Measurements from ENCODE around the gene SUSD1. TPM values are rescaled to one million over a fixed set of nuclear protein-coding genes. Genes with fewer than 3 reads are reported as not detected.
"Not testable (repeated sequence)": the region's sequence is repeated elsewhere in the genome, so short reads cannot be mapped to it uniquely, and the experiment has no call there.

Gene SUSD1
- total and polyA plus RNA-seq, 2 donors, result 6.4 to 9.0 TPM

DNA sequence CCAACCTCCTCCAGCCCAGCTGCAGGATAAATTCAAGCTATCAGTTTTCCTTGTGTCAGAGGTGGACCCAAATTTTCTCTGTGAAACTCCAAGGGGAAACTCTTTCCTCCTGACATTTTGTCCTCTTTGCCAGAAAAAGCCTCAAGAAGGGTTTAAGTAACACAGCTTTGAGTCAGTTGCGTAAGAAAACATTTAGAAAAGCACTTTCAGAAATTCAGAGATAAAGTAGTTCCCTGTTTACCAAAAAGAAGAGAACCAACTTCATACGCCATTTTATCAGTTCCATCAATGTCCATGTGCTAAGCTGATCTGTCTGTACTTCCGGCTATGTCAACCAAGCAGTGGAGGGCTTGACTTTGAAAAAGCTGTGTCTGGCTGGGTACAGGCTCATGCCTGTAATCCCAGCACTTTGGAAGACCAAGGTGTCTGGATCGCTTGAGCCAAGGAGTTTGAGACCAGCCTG, 19.9 kb upstream of the SUSD1 start:
- H3K4me1 ChIP-seq (ENCODE audit: control insufficient read depth in 2 of 2, insufficient read depth in 2 of 2, low read length in 2 of 2), result no peaks in the 10 kb centered on the region
- no peak overlapping the region for H3K4me3 ChIP-seq (ENCODE audit: low read length in 2 of 2)
- peak overlapping the region in 1 of 2 donors; percentile 22 for H3K27ac ChIP-seq (ENCODE audit: low read depth in 1 of 2, low read length in 1 of 2)
- no peaks in the 10 kb centered on the region for H3K36me3 ChIP-seq (ENCODE audit: control insufficient read depth in 2 of 2, insufficient read depth in 2 of 2, low read length in 1 of 2)
- no peaks in the 10 kb centered on the region for H3K9me3 ChIP-seq (ENCODE audit: control insufficient read depth in 2 of 2, insufficient read depth in 1 of 2, low read length in 1 of 2)
- DNase-seq (ENCODE audit: low read depth in 6 of 9, low spot score in 9 of 9), result no peak
- WGBS, result 92% methylated on average over 4 of the region's 4 CpGs
- H3K27me3 ChIP-seq (ENCODE audit: control insufficient read depth in 2 of 2, insufficient read depth in 1 of 2, low read length in 1 of 2), result no peaks in the 10 kb centered on the region

DNA sequence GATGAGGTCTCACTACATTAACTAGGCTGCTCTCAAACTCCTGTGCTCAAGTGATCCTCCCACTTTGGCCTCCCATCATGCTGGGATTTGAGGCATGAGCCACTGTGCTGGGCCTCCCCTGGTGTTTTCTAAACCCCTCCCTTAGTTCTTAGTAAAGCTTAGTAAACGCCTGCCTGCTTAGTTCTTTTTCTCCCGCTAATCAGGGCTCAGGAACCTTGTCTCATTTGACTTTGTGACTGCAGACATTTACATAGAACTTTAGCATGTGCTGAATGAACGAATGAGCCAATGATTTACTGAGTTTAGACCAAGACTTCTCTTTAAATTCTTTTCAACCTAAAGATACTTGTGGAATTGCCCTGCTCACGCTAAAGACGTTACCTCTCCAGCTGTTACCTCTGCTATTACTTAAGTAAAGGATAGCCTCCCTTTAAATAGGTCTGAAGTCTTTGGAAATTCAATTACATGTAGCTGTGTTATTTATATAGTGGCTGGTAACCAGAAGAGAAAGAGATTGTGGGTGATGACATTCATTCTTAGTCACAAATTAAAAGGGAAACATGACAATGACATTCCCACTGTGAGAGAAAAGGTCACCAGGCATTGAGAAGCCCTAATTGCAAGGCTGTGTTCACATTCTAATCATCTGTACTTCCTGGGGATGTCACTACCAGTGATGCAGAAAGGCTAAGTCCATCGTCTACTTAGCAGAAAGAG, 18.6 kb upstream of the SUSD1 start:
- Histone ChIP-seq H3K27ac (ENCODE audit: low read depth in 1 of 2, low read length in 1 of 2) (no peak overlapping the region), H3K36me3 (ENCODE audit: control insufficient read depth in 2 of 2, insufficient read depth in 2 of 2, low read length in 1 of 2) (no peaks in the 10 kb centered on the region), H3K4me3 (ENCODE audit: low read length in 2 of 2) (no peak overlapping the region), H3K4me1 (ENCODE audit: control insufficient read depth in 2 of 2, insufficient read depth in 2 of 2, low read length in 2 of 2) (no peaks in the 10 kb centered on the region), H3K9me3 (ENCODE audit: control insufficient read depth in 2 of 2, insufficient read depth in 1 of 2, low read length in 1 of 2) (no peaks in the 10 kb centered on the region), H3K27me3 (ENCODE audit: control insufficient read depth in 2 of 2, insufficient read depth in 1 of 2, low read length in 1 of 2) (no peaks in the 10 kb centered on the region)
- WGBS, result 97% methylated on average over 6 of the region's 6 CpGs
- no peak for DNase-seq (ENCODE audit: low read depth in 6 of 9, low spot score in 9 of 9)

DNA sequence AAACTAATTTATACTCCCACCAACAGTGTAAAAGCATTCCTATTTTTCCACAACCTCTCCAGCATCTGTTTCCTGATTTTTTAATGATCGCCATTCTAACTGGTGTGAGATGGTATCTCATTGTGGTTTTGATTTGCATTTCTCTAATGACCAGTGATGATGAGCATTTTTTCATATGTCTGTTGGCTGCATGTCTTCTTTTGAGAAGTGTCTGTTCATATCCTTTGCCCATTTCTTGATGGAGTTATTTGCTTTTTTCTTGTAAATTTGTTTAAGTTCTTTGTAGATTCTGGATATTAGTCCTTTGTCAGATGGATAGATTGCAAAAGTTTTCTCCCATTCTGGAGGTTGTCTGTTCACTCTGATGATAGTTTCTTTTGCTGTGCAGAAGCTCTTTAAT, 15.2 kb upstream of the SUSD1 start:
- 98% methylated on average over 1 of the region's 1 CpG for WGBS
- DNase-seq (ENCODE audit: low read depth in 6 of 9, low spot score in 9 of 9); H3K27me3 ChIP-seq (ENCODE audit: control insufficient read depth in 2 of 2, insufficient read depth in 1 of 2, low read length in 1 of 2); H3K36me3 ChIP-seq (ENCODE audit: control insufficient read depth in 2 of 2, insufficient read depth in 2 of 2, low read length in 1 of 2); H3K4me3 ChIP-seq (ENCODE audit: low read length in 2 of 2); H3K27ac ChIP-seq (ENCODE audit: low read depth in 1 of 2, low read length in 1 of 2); H3K4me1 ChIP-seq (ENCODE audit: control insufficient read depth in 2 of 2, insufficient read depth in 2 of 2, low read length in 2 of 2); H3K9me3 ChIP-seq (ENCODE audit: control insufficient read depth in 2 of 2, insufficient read depth in 1 of 2, low read length in 1 of 2): not testable (repeated sequence)

DNA sequence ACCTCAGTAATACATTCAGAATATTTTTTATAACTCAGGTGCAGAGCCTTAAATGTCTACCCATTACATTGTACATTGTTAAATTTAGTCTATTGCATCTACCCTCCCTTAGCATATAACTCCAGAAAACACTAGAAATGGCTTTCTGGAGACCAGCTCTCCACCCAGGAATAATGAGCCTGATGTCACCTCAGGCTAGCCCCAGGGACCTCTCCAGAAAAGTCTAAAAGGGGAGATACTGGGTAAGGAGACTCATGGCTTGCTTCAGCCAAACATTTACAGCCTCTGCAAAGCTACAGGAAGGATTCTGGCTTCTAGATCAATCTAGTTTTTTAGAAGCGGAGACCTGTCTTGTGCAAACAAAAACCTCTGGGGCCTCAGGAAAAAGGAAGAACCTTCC, 13.8 kb upstream of the SUSD1 start:
- H3K9me3 ChIP-seq (ENCODE audit: control insufficient read depth in 2 of 2, insufficient read depth in 1 of 2, low read length in 1 of 2), result no peaks in the 10 kb centered on the region
- H3K4me3 ChIP-seq (ENCODE audit: low read length in 2 of 2), result no peak overlapping the region
- no peak overlapping the region for H3K27ac ChIP-seq (ENCODE audit: low read depth in 1 of 2, low read length in 1 of 2)
- no peaks in the 10 kb centered on the region for H3K27me3 ChIP-seq (ENCODE audit: control insufficient read depth in 2 of 2, insufficient read depth in 1 of 2, low read length in 1 of 2)
- WGBS, result 100% methylated on average over 1 of the region's 1 CpG
- H3K4me1 ChIP-seq (ENCODE audit: control insufficient read depth in 2 of 2, insufficient read depth in 2 of 2, low read length in 2 of 2), result no peaks in the 10 kb centered on the region
- DNase-seq (ENCODE audit: low read depth in 6 of 9, low spot score in 9 of 9), result no peak
- no peaks in the 10 kb centered on the region for H3K36me3 ChIP-seq (ENCODE audit: control insufficient read depth in 2 of 2, insufficient read depth in 2 of 2, low read length in 1 of 2)

DNA sequence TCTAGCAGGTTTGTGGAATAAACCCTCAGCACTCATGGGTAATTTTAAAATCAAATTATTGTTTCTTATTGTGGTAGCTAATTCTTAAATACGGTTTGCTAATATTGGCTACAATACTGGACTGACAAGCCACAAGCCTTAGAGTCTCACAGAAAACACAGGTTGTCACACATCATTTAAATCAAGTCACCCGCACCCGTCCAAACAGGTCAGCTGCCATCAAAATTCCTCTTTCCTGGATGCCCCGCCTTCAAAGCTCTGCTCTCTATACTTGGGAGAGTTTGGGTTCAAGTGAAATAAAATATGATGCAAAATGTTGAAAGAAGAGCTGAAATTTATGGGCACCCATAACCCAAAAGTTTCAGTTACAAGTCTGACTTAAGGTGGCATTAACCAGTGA, 12.3 kb upstream of the SUSD1 start:
- Histone ChIP-seq H3K4me3 (ENCODE audit: low read length in 2 of 2) (no peak overlapping the region), H3K27me3 (ENCODE audit: control insufficient read depth in 2 of 2, insufficient read depth in 1 of 2, low read length in 1 of 2) (no peaks in the 10 kb centered on the region), H3K27ac (ENCODE audit: low read depth in 1 of 2, low read length in 1 of 2) (no peak overlapping the region), H3K4me1 (ENCODE audit: control insufficient read depth in 2 of 2, insufficient read depth in 2 of 2, low read length in 2 of 2) (no peaks in the 10 kb centered on the region), H3K36me3 (ENCODE audit: control insufficient read depth in 2 of 2, insufficient read depth in 2 of 2, low read length in 1 of 2) (no peaks in the 10 kb centered on the region), H3K9me3 (ENCODE audit: control insufficient read depth in 2 of 2, insufficient read depth in 1 of 2, low read length in 1 of 2) (peaks cover 0 to 4% of the 10 kb centered on the region in 2 donors)
- DNase-seq (ENCODE audit: low read depth in 6 of 9, low spot score in 9 of 9), result no peak
- 96% methylated on average over 4 of the region's 4 CpGs for WGBS

DNA sequence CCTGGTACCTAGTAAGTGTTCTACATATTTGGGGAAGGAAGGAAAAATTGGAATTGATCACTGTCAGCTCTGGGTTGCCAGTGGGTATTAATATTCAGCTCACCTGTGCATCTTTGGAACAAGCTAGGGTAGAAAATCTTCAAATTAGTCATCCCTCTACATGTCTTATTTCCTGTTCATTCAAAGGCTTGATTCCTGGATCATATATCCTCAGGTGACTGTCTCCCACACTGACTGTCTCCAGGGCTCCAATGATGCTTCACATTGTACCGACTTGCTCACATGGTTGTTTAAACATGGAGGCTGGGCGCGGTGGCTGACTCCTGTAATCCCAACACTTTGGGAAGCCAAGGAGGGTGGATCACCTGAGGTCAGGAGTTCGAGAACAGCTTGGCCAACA, 11.6 kb upstream of the SUSD1 start:
- Histone ChIP-seq H3K27ac (ENCODE audit: low read depth in 1 of 2, low read length in 1 of 2) (no peak overlapping the region), H3K9me3 (ENCODE audit: control insufficient read depth in 2 of 2, insufficient read depth in 1 of 2, low read length in 1 of 2) (peaks cover 0 to 4% of the 10 kb centered on the region in 2 donors), H3K27me3 (ENCODE audit: control insufficient read depth in 2 of 2, insufficient read depth in 1 of 2, low read length in 1 of 2) (no peaks in the 10 kb centered on the region), H3K4me3 (ENCODE audit: low read length in 2 of 2) (no peak overlapping the region), H3K36me3 (ENCODE audit: control insufficient read depth in 2 of 2, insufficient read depth in 2 of 2, low read length in 1 of 2) (no peaks in the 10 kb centered on the region), H3K4me1 (ENCODE audit: control insufficient read depth in 2 of 2, insufficient read depth in 2 of 2, low read length in 2 of 2) (no peaks in the 10 kb centered on the region)
- no peak for DNase-seq (ENCODE audit: low read depth in 6 of 9, low spot score in 9 of 9)
- WGBS, result 93% methylated on average over 4 of the region's 4 CpGs

DNA sequence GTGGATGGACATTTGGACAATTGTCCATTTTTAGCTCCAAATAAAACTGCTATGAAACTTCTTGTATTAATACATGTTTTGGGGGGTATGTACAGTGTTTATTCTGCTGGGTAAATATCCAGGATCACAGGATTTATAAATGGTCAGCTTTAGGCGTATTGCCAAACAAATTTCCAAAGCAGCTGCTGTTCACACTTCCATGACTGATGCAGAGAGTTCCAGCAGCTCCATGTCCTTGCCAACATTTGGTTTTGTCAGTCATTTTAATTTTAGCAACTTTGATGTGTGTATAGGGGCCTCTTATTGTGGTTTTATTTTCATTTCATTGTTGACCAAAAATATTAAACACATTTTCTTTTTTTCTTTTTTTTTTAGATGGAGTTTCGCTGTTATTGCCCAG, 9.8 kb upstream of the SUSD1 start:
- Histone ChIP-seq H3K27me3 (ENCODE audit: control insufficient read depth in 2 of 2, insufficient read depth in 1 of 2, low read length in 1 of 2) (no peaks in the 10 kb centered on the region), H3K4me3 (ENCODE audit: low read length in 2 of 2) (no peak overlapping the region), H3K9me3 (ENCODE audit: control insufficient read depth in 2 of 2, insufficient read depth in 1 of 2, low read length in 1 of 2) (peaks cover 0 to 4% of the 10 kb centered on the region in 2 donors), H3K4me1 (ENCODE audit: control insufficient read depth in 2 of 2, insufficient read depth in 2 of 2, low read length in 2 of 2) (peaks cover 10 to 14% of the 10 kb centered on the region in 2 donors), H3K27ac (ENCODE audit: low read depth in 1 of 2, low read length in 1 of 2) (no peak overlapping the region), H3K36me3 (ENCODE audit: control insufficient read depth in 2 of 2, insufficient read depth in 2 of 2, low read length in 1 of 2) (no peaks in the 10 kb centered on the region)
- WGBS, result 97% methylated on average over 2 of the region's 2 CpGs
- DNase-seq (ENCODE audit: low read depth in 6 of 9, low spot score in 9 of 9), result no peak

DNA sequence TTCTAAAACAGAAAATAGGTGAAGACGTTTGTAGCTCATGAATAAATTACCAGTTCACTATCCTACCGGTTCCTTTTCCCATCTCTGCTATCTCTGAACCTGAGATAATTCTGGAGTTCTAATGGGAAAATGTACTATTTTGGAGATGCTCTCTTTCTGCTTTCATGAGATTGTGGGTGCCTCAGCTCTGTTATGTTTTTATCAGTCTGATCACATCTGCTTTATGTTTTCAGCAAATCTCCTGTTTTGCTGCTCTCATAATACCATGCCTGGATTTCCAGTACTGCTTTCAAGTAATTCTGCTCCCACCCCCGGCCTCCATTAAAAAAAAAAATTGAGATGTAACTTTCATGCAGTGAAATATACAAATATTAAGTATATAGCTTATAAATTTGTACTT, 9.1 kb upstream of the SUSD1 start:
- peaks cover 15 to 19% of the 10 kb centered on the region in 2 donors for H3K4me1 ChIP-seq (ENCODE audit: control insufficient read depth in 2 of 2, insufficient read depth in 2 of 2, low read length in 2 of 2)
- H3K9me3 ChIP-seq (ENCODE audit: control insufficient read depth in 2 of 2, insufficient read depth in 1 of 2, low read length in 1 of 2), result peaks cover 0 to 4% of the 10 kb centered on the region in 2 donors
- H3K27ac ChIP-seq (ENCODE audit: low read depth in 1 of 2, low read length in 1 of 2), result no peak overlapping the region
- 88% methylated on average over 3 of the region's 3 CpGs for WGBS
- H3K36me3 ChIP-seq (ENCODE audit: control insufficient read depth in 2 of 2, insufficient read depth in 2 of 2, low read length in 1 of 2), result no peaks in the 10 kb centered on the region
- H3K4me3 ChIP-seq (ENCODE audit: low read length in 2 of 2), result no peak overlapping the region
- H3K27me3 ChIP-seq (ENCODE audit: control insufficient read depth in 2 of 2, insufficient read depth in 1 of 2, low read length in 1 of 2), result no peaks in the 10 kb centered on the region
- DNase-seq (ENCODE audit: low read depth in 6 of 9, low spot score in 9 of 9), result no peak

DNA sequence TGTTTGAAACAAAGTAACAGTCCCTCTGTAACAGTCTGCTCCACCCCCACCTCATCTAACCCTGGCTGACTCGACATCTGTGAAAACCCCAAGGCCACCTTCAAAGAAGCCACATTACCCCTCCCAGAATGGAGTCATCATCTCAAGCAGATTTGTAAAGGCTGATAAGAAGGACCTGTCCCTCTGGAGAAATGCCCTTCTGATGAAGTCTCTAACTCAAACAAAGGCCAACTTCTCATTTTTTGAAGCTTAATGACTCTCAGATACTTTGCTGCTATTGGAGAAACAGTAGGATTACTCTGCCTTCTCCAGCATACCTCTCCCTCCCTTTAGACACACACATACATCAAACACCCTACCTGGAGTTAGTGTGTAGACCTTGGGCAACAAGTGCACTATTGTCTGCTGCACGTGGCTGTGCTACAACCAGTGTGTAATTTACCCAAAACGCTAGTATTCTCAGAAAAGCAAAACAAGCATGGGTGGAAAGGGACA, 5.3 kb upstream of the SUSD1 start:
- no peaks in the 10 kb centered on the region for H3K36me3 ChIP-seq (ENCODE audit: control insufficient read depth in 2 of 2, insufficient read depth in 2 of 2, low read length in 1 of 2)

More for the DNA sequence above, 5.3 kb upstream of the SUSD1 start:
- peaks cover 0 to 4% of the 10 kb centered on the region in 2 donors for H3K9me3 ChIP-seq (ENCODE audit: control insufficient read depth in 2 of 2, insufficient read depth in 1 of 2, low read length in 1 of 2)
- H3K27ac ChIP-seq (ENCODE audit: low read depth in 1 of 2, low read length in 1 of 2), result peak overlapping the region in 1 of 2 donors; percentile 59
- no peak overlapping the region for H3K4me3 ChIP-seq (ENCODE audit: low read length in 2 of 2)
- whole genome bisulfite sequencing, result 3% methylated on average over 3 of the region's 3 CpGs
- DNase-seq (ENCODE audit: low read depth in 6 of 9, low spot score in 9 of 9), result peak in 3 of 9 donors; percentile 26 to 67 (median 27)
- H3K4me1 ChIP-seq (ENCODE audit: control insufficient read depth in 2 of 2, insufficient read depth in 2 of 2, low read length in 2 of 2), result peaks cover 15 to 29% of the 10 kb centered on the region in 2 donors
- H3K27me3 ChIP-seq (ENCODE audit: control insufficient read depth in 2 of 2, insufficient read depth in 1 of 2, low read length in 1 of 2), result peaks cover 0 to 4% of the 10 kb centered on the region in 2 donors
